GM21367 (cell line): ENCODE results near the gene TSC2.
"Not testable (repeated sequence)": the region's sequence is repeated elsewhere in the genome, so short reads cannot be mapped to it uniquely, and the experiment has no call there.

ENCODE experiments used
- ATAC-seq: cut with Tn5 transposase; IDR thresholded peaks from one replicate; pipeline ENCODE4 v1.9.1; 2021; ENCODE audit not compliant: unreplicated experiment

Gene TSC2

GRCh38 chr16:2084895-2085625, 37.3 kb downstream of the TSC2 start:
- no peak for ATAC-seq

- ATAC-seq, result no peak
Observed at GRCh38 chr16:2085669-2086068, 37.9 kb downstream of the TSC2 start.

GRCh38 chr16:2086106-2086742, 38.4 kb downstream of the TSC2 start:
- no peak for ATAC-seq

- no peak for ATAC-seq
Observed at GRCh38 chr16:2086812-2087747, 39.3 kb downstream of the TSC2 start.

GRCh38 chr16:2087748-2088631, 40.2 kb downstream of the TSC2 start:
- no peak for ATAC-seq

GRCh38 chr16:2088759-2089358, 41.1 kb downstream of the TSC2 start:
- no peak for ATAC-seq

GRCh38 chr16:2089706-2090480, 42.1 kb downstream of the TSC2 start:
- no peak for ATAC-seq

GRCh38 chr16:2090481-2090776, 42.6 kb downstream of the TSC2 start:
- ATAC-seq, result no peak

GRCh38 chr16:2090777-2091546, 43.2 kb downstream of the TSC2 start:
- ATAC-seq, result no peak

GRCh38 chr16:2091547-2092255, 43.9 kb downstream of the TSC2 start:
- no peak for ATAC-seq

- no peak for ATAC-seq
Observed at GRCh38 chr16:2092256-2092620, 44.5 kb downstream of the TSC2 start.

- ATAC-seq, result no peak
Observed at GRCh38 chr16:2092866-2093265, 45.1 kb downstream of the TSC2 start.

GRCh38 chr16:2093793-2094192, 46.0 kb downstream of the TSC2 start:
- ATAC-seq, result no peak

- no peak for ATAC-seq
Observed at GRCh38 chr16:2095315-2095853, 47.6 kb downstream of the TSC2 start.

GRCh38 chr16:2095918-2096582, 48.3 kb downstream of the TSC2 start:
- ATAC-seq, result no peak

GRCh38 chr16:2096853-2097595, 49.2 kb downstream of the TSC2 start:
- ATAC-seq, result no peak

GRCh38 chr16:2097689-2098088, 49.9 kb downstream of the TSC2 start:
- ATAC-seq, result not testable (repeated sequence)
